Measurements from ENCODE around the gene SHH.

- TF ChIP-seq ZNF114 (CRISPR knock-in tag; IDR thresholded peaks at IDR 0.05) (no peak), CTCF (conservative IDR thresholded peaks at IDR 0.05; ENCODE audit: low read depth in 2 of 2) (no peak), CREB1 (CRISPR knock-in tag; IDR thresholded peaks at IDR 0.05; ENCODE audit: low read depth) (no peak), EZH2 (IDR thresholded peaks at IDR 0.05; ENCODE audit: low read depth, unreplicated experiment) (peak; percentile 67), JUNB (IDR thresholded peaks at IDR 0.05; ENCODE audit: unreplicated experiment) (no peak), POLR2AphosphoS5 (IDR thresholded peaks at IDR 0.05; ENCODE audit: low read depth) (no peak), REST (IDR thresholded peaks at IDR 0.05; ENCODE audit: unreplicated experiment) (no peak), EZH2phosphoT487 (IDR thresholded peaks at IDR 0.05; ENCODE audit: unreplicated experiment) (no peak), NANOG (IDR thresholded peaks at IDR 0.05; ENCODE audit: borderline replicate concordance) (no peak), STAT1 (IDR thresholded peaks at IDR 0.05; ENCODE audit: unreplicated experiment) (no peak), ETS1 (IDR thresholded peaks at IDR 0.05) (no peak)
Observed at GRCh38 chr7:155802291-155802690, 10.0 kb downstream of the SHH start.

Measured in GM23338 (cell line).